RPMI7951 (cell line): ENCODE data around the gene SCMH1. TPM values are rescaled to one million over a fixed set of nuclear protein-coding genes. Genes with fewer than 3 reads are reported as not detected.
"Not testable (repeated sequence)": the region's sequence is repeated elsewhere in the genome, so short reads cannot be mapped to it uniquely, and the experiment has no call there.

Experiments used
- DNase-seq: peaks from one replicate; pipeline ENCODE4 v3.0.0-alpha.2; 2012; ENCODE audit warnings: low read depth
- total RNA-seq: library from RNA; depleted of rRNA; stranded (reverse); fragments of >200 nt; shearing (Covaris generic); gene quantifications from 2 replicates; pipeline ENCODE4 v1.2.3, GENCODE V29; 2014

SCMH1 gene
- total RNA-seq, 1 experiment from 2014 or later = 24.6 TPM

- DNase-seq = no peak
Measured at GRCh38 chr1:41155105-41155504, 87.0 kb downstream of the SCMH1 start.

- DNase-seq = no peak
Measured at GRCh38 chr1:41153750-41154274, 88.3 kb downstream of the SCMH1 start.

- peak; percentile 85 for DNase-seq
Measured at GRCh38 chr1:41152622-41153044, 89.5 kb downstream of the SCMH1 start.

- no peak for DNase-seq
Measured at GRCh38 chr1:41151846-41152245, 90.3 kb downstream of the SCMH1 start.

- no peak for DNase-seq
Measured at GRCh38 chr1:41149570-41149969, 92.5 kb downstream of the SCMH1 start.

- no peak for DNase-seq
Measured at GRCh38 chr1:41144285-41144684, 97.8 kb downstream of the SCMH1 start.

- DNase-seq = no peak
Measured at GRCh38 chr1:41138549-41138948, 103.6 kb downstream of the SCMH1 start.

GRCh38 chr1:41135196-41135947, 106.7 kb downstream of the SCMH1 start:
- DNase-seq = no peak

- DNase-seq = not testable (repeated sequence)
Measured at GRCh38 chr1:41134325-41134724, 107.8 kb downstream of the SCMH1 start.

- peak; percentile 77 for DNase-seq
Measured at GRCh38 chr1:41122851-41123518, 119.1 kb downstream of the SCMH1 start.

- no peak for DNase-seq
Measured at GRCh38 chr1:41122148-41122547, 120.0 kb downstream of the SCMH1 start.

GRCh38 chr1:41118645-41119044, 123.5 kb downstream of the SCMH1 start:
- no peak for DNase-seq

- DNase-seq = not testable (repeated sequence)
Measured at GRCh38 chr1:41117241-41117640, 124.9 kb downstream of the SCMH1 start.

GRCh38 chr1:41110736-41111135, 131.4 kb downstream of the SCMH1 start:
- no peak for DNase-seq

- no peak for DNase-seq
Measured at GRCh38 chr1:41110286-41110685, 131.8 kb downstream of the SCMH1 start.

- peak; percentile 88 for DNase-seq
Measured at GRCh38 chr1:41109310-41110197, 132.6 kb downstream of the SCMH1 start.

- DNase-seq = peak; percentile 2
Measured at GRCh38 chr1:41108696-41109275, 133.3 kb downstream of the SCMH1 start.

- DNase-seq = no peak
Measured at GRCh38 chr1:41103766-41104165, 138.3 kb downstream of the SCMH1 start.

- no peak for DNase-seq
Measured at GRCh38 chr1:41102653-41103052, 139.5 kb downstream of the SCMH1 start.

- DNase-seq = peak; percentile 87
Measured at GRCh38 chr1:41101950-41102607, 140.0 kb downstream of the SCMH1 start.

GRCh38 chr1:41101076-41101475, 141.0 kb downstream of the SCMH1 start:
- no peak for DNase-seq
